Lung microvascular endothelial cell (primary cell): ENCODE measurements around the gene HSD17B12. TPM values are rescaled to one million over a fixed set of nuclear protein-coding genes. Genes with fewer than 3 reads are reported as not detected.

Experiments
- total RNA-seq: library from RNA; depleted of rRNA; stranded (reverse); fragments of >200 nt; gene quantifications from 2 replicates; pipeline ENCODE4 v1.2.1, GENCODE V29; 2014

HSD17B12 gene
- total RNA-seq, 1 donor from 2014 or later: 94.8 TPM

Other genes with a start within 250 kb of the HSD17B12 start
- gene ALKBH3, start 200.1 kb downstream of the HSD17B12 start, total RNA-seq: 26.2 and 29.6 TPM in 2 replicates